Body of pancreas (tissue), 4 donors: ENCODE measurements around the gene RABIF.

Experiments used
- POLR2A ChIP-seq, 3 donors: fragments of 450-650 bp; IDR thresholded peaks; one replicate each; pipeline ENCODE4 v1.6.1; 2016; ENCODE audit warnings: antibody characterized with exemption in 3 of 3, mild to moderate bottlenecking in 2 of 3
- TF ChIP-seq, protein P1 (sequence below), 7 experiments: fragments of 450-650 bp in 4 of 7; fragments of 200-600 bp in 3 of 7; sonication (generic) in 3 of 7; IDR thresholded peaks; one replicate each; pipeline ENCODE4 v1.5.1; 2016 to 2019; ENCODE audit warnings: antibody characterized with exemption in 7 of 7

DNA sequence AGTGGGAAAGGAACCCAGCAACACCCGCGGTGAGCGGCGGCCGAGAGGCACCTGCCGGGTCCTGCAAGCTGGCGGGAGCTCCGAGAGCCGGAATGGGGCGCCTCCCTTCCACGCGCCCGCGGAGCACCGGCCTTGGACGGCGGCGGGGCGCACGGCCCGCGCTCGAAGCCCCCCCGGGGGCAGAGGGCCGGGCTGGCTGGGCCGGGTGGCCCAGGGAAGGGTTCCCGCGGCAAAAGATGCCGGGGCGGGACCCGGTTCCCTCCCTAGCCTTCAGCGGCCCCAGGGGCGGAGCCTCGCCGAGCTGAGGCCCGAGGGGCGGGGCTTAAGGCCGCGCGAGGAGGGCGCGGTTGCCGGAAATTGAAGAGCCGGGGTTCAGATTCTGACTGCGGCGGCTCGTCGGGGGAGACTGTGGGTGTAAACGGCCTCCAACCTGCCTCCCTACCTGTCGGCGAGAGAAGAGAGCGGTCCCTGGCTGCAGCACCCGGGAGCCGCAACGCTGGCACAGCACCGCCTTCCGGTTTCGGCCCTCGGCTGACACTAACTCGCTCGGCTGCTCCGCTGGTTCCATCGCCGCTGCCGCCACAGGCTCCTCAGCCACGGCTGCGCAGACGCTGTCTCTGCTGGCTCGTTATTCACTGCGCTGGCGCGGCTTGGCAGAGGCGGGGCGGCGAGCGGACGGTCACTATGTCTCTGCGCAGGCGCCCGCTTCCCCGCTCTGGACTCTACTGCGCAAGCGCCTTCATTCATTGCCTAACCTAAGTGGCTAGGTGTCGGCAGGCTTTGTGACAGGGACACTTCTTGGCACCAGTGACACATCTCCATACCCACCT lies at the start of gene RABIF:
- TF ChIP-seq, protein P1, sequence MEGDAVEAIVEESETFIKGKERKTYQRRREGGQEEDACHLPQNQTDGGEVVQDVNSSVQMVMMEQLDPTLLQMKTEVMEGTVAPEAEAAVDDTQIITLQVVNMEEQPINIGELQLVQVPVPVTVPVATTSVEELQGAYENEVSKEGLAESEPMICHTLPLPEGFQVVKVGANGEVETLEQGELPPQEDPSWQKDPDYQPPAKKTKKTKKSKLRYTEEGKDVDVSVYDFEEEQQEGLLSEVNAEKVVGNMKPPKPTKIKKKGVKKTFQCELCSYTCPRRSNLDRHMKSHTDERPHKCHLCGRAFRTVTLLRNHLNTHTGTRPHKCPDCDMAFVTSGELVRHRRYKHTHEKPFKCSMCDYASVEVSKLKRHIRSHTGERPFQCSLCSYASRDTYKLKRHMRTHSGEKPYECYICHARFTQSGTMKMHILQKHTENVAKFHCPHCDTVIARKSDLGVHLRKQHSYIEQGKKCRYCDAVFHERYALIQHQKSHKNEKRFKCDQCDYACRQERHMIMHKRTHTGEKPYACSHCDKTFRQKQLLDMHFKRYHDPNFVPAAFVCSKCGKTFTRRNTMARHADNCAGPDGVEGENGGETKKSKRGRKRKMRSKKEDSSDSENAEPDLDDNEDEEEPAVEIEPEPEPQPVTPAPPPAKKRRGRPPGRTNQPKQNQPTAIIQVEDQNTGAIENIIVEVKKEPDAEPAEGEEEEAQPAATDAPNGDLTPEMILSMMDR (IDR thresholded peaks at IDR 0.05): peak in 4 of 7 experiments; percentile 31 to 43 (median 35)
- TF ChIP-seq POLR2A (IDR thresholded peaks at IDR 0.05): peak; percentile 79 to 93 (median 91)
